Keratinocyte (primary cell): Measurements from ENCODE around the gene DLX4.

ENCODE experiments used
- EZH2 ChIP-seq: IDR thresholded peaks from one replicate; pipeline ENCODE4 v1.6.1; 2012; ENCODE audit warnings: inconsistent platforms, mild to moderate bottlenecking, low read length, moderate library complexity
- TF ChIP-seq, protein P1 (sequence below), 3 experiments: IDR thresholded peaks in 1 of 3; conservative IDR thresholded peaks in 1 of 3; optimal IDR thresholded peaks in 1 of 3; 2 replicates in 2 of 3; 3 replicates in 1 of 3; pipeline versions ENCODE3 to v1.5.1; 2011; ENCODE audit warnings: low read length in 3 of 3, mild to moderate bottlenecking in 3 of 3, moderate library complexity in 2 of 3, control low read depth in 1 of 3, inconsistent platforms in 1 of 3; ENCODE audit not compliant: insufficient read depth in 2 of 3; ENCODE audit errors: extremely low read depth in 1 of 3

DNA sequence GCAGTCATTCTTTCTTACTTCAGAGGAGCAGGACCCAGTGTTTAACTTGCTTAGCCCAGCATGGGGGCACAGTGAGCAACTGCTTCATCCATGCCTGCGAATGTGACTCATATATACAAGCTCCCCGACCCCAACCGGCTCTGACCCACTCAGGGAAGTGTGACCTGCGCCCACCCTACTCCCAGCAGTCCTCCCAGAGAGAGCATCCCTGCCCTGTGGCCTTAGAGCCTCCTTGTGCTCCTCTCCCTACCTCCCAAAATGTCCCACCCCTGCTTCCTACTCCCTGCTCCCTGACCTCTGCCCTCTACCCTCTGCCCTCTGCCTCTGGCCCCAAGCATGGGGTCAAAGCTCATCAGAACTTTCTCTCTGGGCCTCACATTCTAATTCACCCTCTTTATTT, 46.9 kb upstream of the DLX4 start:
- TF ChIP-seq, protein P1, sequence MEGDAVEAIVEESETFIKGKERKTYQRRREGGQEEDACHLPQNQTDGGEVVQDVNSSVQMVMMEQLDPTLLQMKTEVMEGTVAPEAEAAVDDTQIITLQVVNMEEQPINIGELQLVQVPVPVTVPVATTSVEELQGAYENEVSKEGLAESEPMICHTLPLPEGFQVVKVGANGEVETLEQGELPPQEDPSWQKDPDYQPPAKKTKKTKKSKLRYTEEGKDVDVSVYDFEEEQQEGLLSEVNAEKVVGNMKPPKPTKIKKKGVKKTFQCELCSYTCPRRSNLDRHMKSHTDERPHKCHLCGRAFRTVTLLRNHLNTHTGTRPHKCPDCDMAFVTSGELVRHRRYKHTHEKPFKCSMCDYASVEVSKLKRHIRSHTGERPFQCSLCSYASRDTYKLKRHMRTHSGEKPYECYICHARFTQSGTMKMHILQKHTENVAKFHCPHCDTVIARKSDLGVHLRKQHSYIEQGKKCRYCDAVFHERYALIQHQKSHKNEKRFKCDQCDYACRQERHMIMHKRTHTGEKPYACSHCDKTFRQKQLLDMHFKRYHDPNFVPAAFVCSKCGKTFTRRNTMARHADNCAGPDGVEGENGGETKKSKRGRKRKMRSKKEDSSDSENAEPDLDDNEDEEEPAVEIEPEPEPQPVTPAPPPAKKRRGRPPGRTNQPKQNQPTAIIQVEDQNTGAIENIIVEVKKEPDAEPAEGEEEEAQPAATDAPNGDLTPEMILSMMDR (optimal IDR thresholded peaks at IDR 0.05 in 1 of 3, IDR thresholded peaks at IDR 0.05 in 1 of 3, conservative IDR thresholded peaks at IDR 0.05 in 1 of 3; ENCODE audit: extremely low read depth in 1 of 3, insufficient read depth in 2 of 3, low read length in 3 of 3) = no peak
- no peak for TF ChIP-seq EZH2
